Stimulated activated CD8-positive, alpha-beta memory T cell treated with anti-CD3 and anti-CD28 coated beads, Interleukin-4, amount 100 ng/mL, for 24 hours (primary cell): ENCODE data around the gene PIM1.

ENCODE experiments used
- DNase-seq: peaks from one replicate; pipeline ENCODE4 v3.0.0-alpha.2; 2020; ENCODE audit warnings: low read depth

PIM1 gene

DNA sequence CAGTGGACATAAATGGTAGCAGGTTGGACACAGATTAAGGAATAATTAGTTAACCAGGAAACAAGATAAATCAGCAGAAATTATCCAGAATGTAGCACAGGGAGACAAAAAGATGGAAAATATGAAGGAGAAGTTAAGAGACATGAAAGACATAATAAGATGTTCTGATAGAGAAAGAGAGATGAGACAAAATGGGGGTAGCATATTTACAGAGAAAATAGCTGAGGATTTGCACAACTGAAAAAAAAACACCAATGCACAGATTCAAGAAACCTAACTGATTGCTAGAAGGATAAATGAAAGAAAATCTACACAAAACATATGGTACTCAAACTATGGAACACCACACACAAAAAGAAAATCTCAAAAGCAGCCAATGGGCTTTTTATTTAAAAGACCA is 53.0 kb downstream of the PIM1 start:
- no peak for DNase-seq
